H1 (cell line): ENCODE results near the gene U2AF1L4. TPM values are rescaled to one million over a fixed set of nuclear protein-coding genes. Genes with fewer than 3 reads are reported as not detected.
A peak's percentile ranks its signal among the peaks of the same experiment; 100 is the strongest.

Source experiments
- CTCF ChIA-PET: fragments of 300-600 bp; sonication (Branson Sonifier 250); formaldehyde crosslinking; loops from one replicate; lab custom pipeline; 2021; ENCODE audit not compliant: partially characterized antibody; lab: Charles Lee
- POLR2A ChIA-PET: fragments of 300-600 bp; sonication (Branson Sonifier 250); formaldehyde crosslinking; loops from one replicate; lab custom pipeline; 2021; ENCODE audit warnings: inconsistent platforms; ENCODE audit not compliant: partially characterized antibody; lab: Charles Lee
- DNase-seq, 2 experiments: peaks; one replicate each; pipeline versions ENCODE4 v3.0.0 to v3.0.0-alpha.2; 2010 to 2022; ENCODE audit warnings: low spot score in 2 of 2, low read depth in 1 of 2, mixed read lengths in 1 of 2
- FAIRE-seq: peaks from 2 replicates; lab custom pipeline; 2011; peaks lifted over from hg19 to GRCh38; lab: Jason Lieb, UNC
- H2AFZ ChIP-seq: 2 replicates; pipeline ENCODE4 v1.8.1; 2012; ENCODE audit warnings: low read length, inconsistent platforms
- H2AK5ac ChIP-seq: 2 replicates; pipeline ENCODE4 v1.6.1; 2013; ENCODE audit warnings: low read depth, low read length
- H2BK120ac ChIP-seq: replicated peaks from 2 replicates; pipeline ENCODE3; 2013; ENCODE audit warnings: low read depth, low read length, inconsistent platforms
- H2BK12ac ChIP-seq: 2 replicates; pipeline ENCODE4 v1.6.1; 2013; ENCODE audit warnings: low read depth, low read length
- H2BK15ac ChIP-seq: 2 replicates; pipeline ENCODE4 v1.6.1; 2013; ENCODE audit warnings: low read length
- H2BK20ac ChIP-seq: 2 replicates; pipeline ENCODE4 v1.6.1; 2013; ENCODE audit warnings: low read length
- H2BK5ac ChIP-seq: 2 replicates; pipeline ENCODE4 v1.6.1; 2013; ENCODE audit warnings: low read depth, low read length
- H3K14ac ChIP-seq: 2 replicates; pipeline ENCODE4 v1.6.1; 2013; ENCODE audit warnings: inconsistent platforms; ENCODE audit not compliant: insufficient read length
- H3K18ac ChIP-seq: 2 replicates; pipeline ENCODE4 v1.6.1; 2013; ENCODE audit warnings: low read length; ENCODE audit errors: extremely low read depth
- H3K23ac ChIP-seq: 2 replicates; pipeline ENCODE4 v1.6.1; 2013; ENCODE audit warnings: inconsistent platforms; ENCODE audit not compliant: insufficient read length
- H3K23me2 ChIP-seq: 2 replicates; pipeline ENCODE4 v1.6.1; 2013; ENCODE audit warnings: low read depth, low read length
- H3K27ac ChIP-seq: 2 replicates; pipeline ENCODE4 v1.6.1; 2011; ENCODE audit warnings: low read depth, low read length, inconsistent platforms
- H3K27me3 ChIP-seq, 4 experiments: replicated peaks in 1 of 4; 1 replicate in 1 of 4; 2 replicates in 3 of 4; pipeline versions ENCODE4 v1.6.1 to v1.8.1; 2011 to 2013; ENCODE audit warnings: low read length in 3 of 4, mild to moderate bottlenecking in 3 of 4, inconsistent platforms in 2 of 4, mixed read lengths in 2 of 4, moderate library complexity in 1 of 4; ENCODE audit not compliant: control insufficient read depth in 3 of 4, insufficient read depth in 3 of 4; ENCODE audit errors: extremely low read depth in 1 of 4
- H3K36me3 ChIP-seq, 4 experiments: 2 replicates each; pipeline versions ENCODE4 v1.6.1 to v1.8.1; 2011 to 2013; ENCODE audit warnings: mild to moderate bottlenecking in 4 of 4, low read length in 3 of 4, moderate library complexity in 2 of 4, control low read depth in 1 of 4, inconsistent platforms in 1 of 4; ENCODE audit not compliant: insufficient read depth in 4 of 4, control insufficient read depth in 2 of 4
- H3K4ac ChIP-seq: replicated peaks from 2 replicates; pipeline ENCODE3; 2013; ENCODE audit warnings: low read length, low read depth, mixed read lengths, inconsistent platforms; ENCODE audit not compliant: insufficient read length
- H3K4me1 ChIP-seq, 4 experiments: replicated peaks in 1 of 4; 1 replicate in 1 of 4; 2 replicates in 3 of 4; pipeline versions ENCODE4 v1.6.1 to v1.8.1; 2011 to 2013; ENCODE audit warnings: low read length in 3 of 4, inconsistent platforms in 2 of 4, mixed read lengths in 1 of 4; ENCODE audit not compliant: insufficient read depth in 4 of 4, control insufficient read depth in 3 of 4
- H3K4me2 ChIP-seq, 2 experiments: 2 replicates each; pipeline versions ENCODE4 v1.6.1 to v1.8.1; 2011 to 2013; ENCODE audit warnings: low read depth in 2 of 2, low read length in 2 of 2, control low read depth in 1 of 2, inconsistent platforms in 1 of 2, mild to moderate bottlenecking in 1 of 2; ENCODE audit not compliant: insufficient read depth in 1 of 2
- H3K4me3 ChIP-seq, 4 experiments: fragments of 200-600, 300-600 bp in 1 of 4; sonication (generic), shearing (Covaris generic), sonication (Bioruptor Twin) in 1 of 4; 2 replicates each; pipeline versions ENCODE4 v1.5.1 to v1.8.1; 2011 to 2016; ENCODE audit warnings: low read length in 4 of 4, low read depth in 3 of 4, control low read depth in 2 of 4, inconsistent platforms in 2 of 4, mild to moderate bottlenecking in 2 of 4, mixed read lengths in 1 of 4, moderate library complexity in 1 of 4; ENCODE audit not compliant: insufficient read depth in 2 of 4; ENCODE audit errors: extremely low read depth in 1 of 4
- H3K56ac ChIP-seq: replicated peaks from 2 replicates; pipeline ENCODE3; 2013; ENCODE audit warnings: low read depth, mild to moderate bottlenecking, mixed read lengths, low read length, inconsistent platforms; ENCODE audit not compliant: insufficient read length
- H3K79me1 ChIP-seq: 2 replicates; pipeline ENCODE4 v1.6.1; 2013; ENCODE audit warnings: low read depth, low read length, control low read depth
- H3K79me2 ChIP-seq, 2 experiments: 2 replicates each; pipeline versions ENCODE4 v1.6.1 to v1.8.1; 2012 to 2013; ENCODE audit warnings: low read length in 2 of 2, mild to moderate bottlenecking in 2 of 2, inconsistent platforms in 1 of 2; ENCODE audit not compliant: insufficient read depth in 2 of 2, control insufficient read depth in 1 of 2
- H3K9ac ChIP-seq, 4 experiments: replicated peaks in 1 of 4; 1 replicate in 1 of 4; 2 replicates in 3 of 4; pipeline versions ENCODE4 v1.6.1 to v1.8.1; 2011 to 2013; ENCODE audit warnings: low read depth in 3 of 4, low read length in 3 of 4, control low read depth in 2 of 4, mild to moderate bottlenecking in 2 of 4, moderate library complexity in 2 of 4, inconsistent platforms in 1 of 4; ENCODE audit errors: extremely low read depth in 1 of 4
- H3K9me3 ChIP-seq, 2 experiments: 2 replicates each; pipeline versions ENCODE4 v1.6.1 to v1.8.1; 2012 to 2013; ENCODE audit warnings: mild to moderate bottlenecking in 2 of 2, moderate library complexity in 2 of 2, control low read depth in 1 of 2, inconsistent platforms in 1 of 2, low read depth in 1 of 2, low read length in 1 of 2, mixed read lengths in 1 of 2; ENCODE audit not compliant: insufficient read depth in 2 of 2
- H4K20me1 ChIP-seq, 2 experiments: replicated peaks in 1 of 2; 2 replicates each; pipeline versions ENCODE3 to v1.8.1; 2011 to 2013; ENCODE audit warnings: inconsistent platforms in 2 of 2, low read length in 2 of 2, mild to moderate bottlenecking in 1 of 2; ENCODE audit not compliant: insufficient read depth in 2 of 2, control insufficient read depth in 1 of 2
- H4K5ac ChIP-seq: 2 replicates; pipeline ENCODE4 v1.6.1; 2013; ENCODE audit warnings: low read length, low read depth, mixed read lengths, inconsistent platforms; ENCODE audit not compliant: insufficient read length
- H4K8ac ChIP-seq: 2 replicates; pipeline ENCODE4 v1.8.0; 2013; ENCODE audit warnings: mild to moderate bottlenecking, moderate library complexity, low read length, inconsistent platforms; ENCODE audit not compliant: insufficient read depth; ENCODE audit errors: extremely low read depth
- H4K91ac ChIP-seq: replicated peaks from 2 replicates; pipeline ENCODE3; 2013; ENCODE audit warnings: low read length, mixed read lengths, inconsistent platforms; ENCODE audit not compliant: insufficient read length
- CTBP2 ChIP-seq: IDR thresholded peaks from 2 replicates; pipeline ENCODE4 v1.7.0; 2011; ENCODE audit warnings: borderline replicate concordance, mild to moderate bottlenecking, moderate library complexity, mixed read lengths, low read length; ENCODE audit not compliant: insufficient read depth, insufficient read length
- GABPA ChIP-seq: IDR thresholded peaks from 2 replicates; pipeline ENCODE4 v1.6.1; 2011; ENCODE audit warnings: mild to moderate bottlenecking, low read length, moderate library complexity, borderline replicate concordance; ENCODE audit not compliant: insufficient read depth
- GTF2F1 ChIP-seq: IDR thresholded peaks from 2 replicates; pipeline ENCODE4 v1.6.1; 2012; ENCODE audit warnings: low read depth, low read length, improper control_type of control experiment, borderline replicate concordance
- KDM1A ChIP-seq: fragments of 200-600, 300-600 bp; sonication (generic); IDR thresholded peaks from 2 replicates; pipeline ENCODE4 v1.7.1; 2016; ENCODE audit warnings: mild to moderate bottlenecking, low read length, borderline replicate concordance
- POLR2AphosphoS5 ChIP-seq: IDR thresholded peaks from 2 replicates; pipeline ENCODE4 v1.6.1; 2011; ENCODE audit warnings: low read depth, low read length
- WGBS, 2 experiments: shearing (Covaris generic) in 1 of 2; methylation state at CpG; one replicate each; pipeline versions ENCODE4 v1.1.6 to v1.1.7; 2013 to 2015; ENCODE audit warnings: low lambda C conversion rate in 2 of 2, mixed read lengths in 2 of 2, inconsistent platforms in 1 of 2, low coverage in 1 of 2, missing lambda C conversion rate in 1 of 2; ENCODE audit not compliant: insufficient replicate concordance in 2 of 2, insufficient coverage in 1 of 2, insufficient read length in 1 of 2; ENCODE audit errors: extremely low coverage in 1 of 2, missing lambda C conversion rate in 1 of 2; 5-methylcytosine and 5-hydroxymethylcytosine counted together
- polyA plus RNA-seq, 7 experiments: library from polyadenylated mRNA; depleted of rRNA in 3 of 7; stranded (reverse) in 5 of 7; unstranded in 2 of 7; fragments of >200 nt in 5 of 7; fragments of 200-250 nt in 2 of 7; gene quantifications; 1 replicate in 5 of 7; 2 replicates in 1 of 7; 4 replicates in 1 of 7; pipeline versions ENCODE4 v1.2.1 to v1.2.3, GENCODE V29; 2011 to 2013; ENCODE audit warnings: missing spikeins in 2 of 7, mixed read lengths in 2 of 7
- total RNA-seq: library from RNA; stranded (reverse); fragmentation: NEBNext Ultra II Directional; extraction: Animal tissue kit (Norgen Biotek cat#: 25700); gene quantifications from 2 replicates; pipeline ENCODE4 v1.2.1, GENCODE V29; 2021

Gene U2AF1L4
- total and polyA plus RNA-seq, 2 of the 8 experiments (the other 6 are each of a cell fraction or from before 2014, with no cell fraction given) = 15.1 to 32.7 TPM

- FAIRE-seq (no peak), DNase-seq (no peak)
- Histone ChIP-seq H2BK20ac (no peak overlapping the region), H2AK5ac (peak overlapping the region; percentile 31; the same call in 1 of the 2 replicates), H3K23me2 (peaks cover 13% of the 10 kb centered on the region), H4K91ac (no peak overlapping the region), H3K79me1 (peaks cover 8% of the 10 kb centered on the region; the same call in 1 of the 2 replicates), H2BK120ac (no peak overlapping the region), H3K4me1 (peaks cover 0 to 33% (median 17%) of the 10 kb centered on the region in 4 experiments; a peak in 6 of 7 replicates), H3K36me3 (peaks cover 0 to 7% (median 0%) of the 10 kb centered on the region in 4 experiments; a peak in 4 of 8 replicates), H3K4ac (peak overlapping the region; percentile 71), H2BK15ac (0 out of 2 replicates have a peak overlapping the region, but pooled peaks have one; percentile 61), H2BK5ac (peak overlapping the region; percentile 99), H3K27me3 (no peaks in the 10 kb centered on the region), H3K4me3 (peak overlapping the region; percentile 34 to 88 (median 82); a peak in 6 of 8 replicates), H3K14ac (no peak overlapping the region), H3K4me2 (peak overlapping the region; percentile 84 to 92), H3K9me3 (no peaks in the 10 kb centered on the region), H3K18ac (peak overlapping the region; percentile 99), H3K23ac (no peak overlapping the region), H3K9ac (peak overlapping the region in 1 of 4 experiments; percentile 80; a peak in 2 of 7 replicates), H4K20me1 (peaks cover 12% of the 10 kb centered on the region in 2 experiments), H2AFZ (no peak overlapping the region), H3K79me2 (peaks cover 0 to 20% of the 10 kb centered on the region in 2 experiments; a peak in 3 of 4 replicates), H3K27ac (no peak overlapping the region), H4K8ac (no peak overlapping the region; the same call in 1 of the 2 replicates), H4K5ac (no peak overlapping the region), H3K56ac (no peak overlapping the region), H2BK12ac (0 out of 2 replicates have a peak overlapping the region, but pooled peaks have one; percentile 39)
- ChIA-PET POLR2A (interaction anchor here (1.0 to 4.9 kb wide), 10 partner anchors 9 to 205 kb away, joined by 3 to 28 read pairs (median 4); partner anchors contain the start of genes HSPB6 and ZBTB32), CTCF (interaction anchor here (0.6 to 6.6 kb wide), 10 partner anchors 9 to 277 kb away, joined by 3 to 105 read pairs (median 5); partner anchors contain the start of gene ZBTB32)
- TF ChIP-seq CTBP2 (no peak), POLR2AphosphoS5 (no peak), GTF2F1 (no peak), KDM1A (no peak), GABPA (no peak)
- WGBS, 2 experiments = 74% methylated on average over 7 of the region's 7 CpGs; no CpG with 5 or more reads in 1 of the 2 experiments
Measured at GRCh38 chr19:35715355-35715809, 29.8 kb downstream of the U2AF1L4 start.
